Mammary epithelial cell (primary cell): ENCODE data around the gene KCNMA1.
"Not testable (repeated sequence)": the region's sequence is repeated elsewhere in the genome, so short reads cannot be mapped to it uniquely, and the experiment has no call there.

Experiments used
- CTCF ChIP-seq, 2 donors: IDR thresholded peaks in 1 of 2; conservative IDR thresholded peaks in 1 of 2; 2 replicates each; pipeline ENCODE4 v1.5.1; 2011 to 2012; ENCODE audit warnings: inconsistent platforms in 2 of 2, low read length in 2 of 2, mild to moderate bottlenecking in 2 of 2, control low read depth in 1 of 2, low read depth in 1 of 2; ENCODE audit not compliant: insufficient read depth in 1 of 2; ENCODE audit errors: extremely low read depth in 1 of 2
- EZH2 ChIP-seq: IDR thresholded peaks from 2 replicates; pipeline ENCODE4 v1.6.1; 2012; ENCODE audit warnings: low read length, inconsistent platforms, borderline replicate concordance

GRCh38 chr10:77412573-77413133, 225.0 kb downstream of the KCNMA1 start:
- not testable (repeated sequence) for TF ChIP-seq CTCF (conservative IDR thresholded peaks at IDR 0.05 in 1 of 2, IDR thresholded peaks at IDR 0.05 in 1 of 2; ENCODE audit: extremely low read depth in 1 of 2, insufficient read depth in 1 of 2, low read depth in 1 of 2, low read length in 2 of 2); EZH2
